NT2/D1 (cell line): ENCODE results near the gene CD86.

Source experiments
- DNase-seq: peaks from one replicate; pipeline ENCODE4 v3.0.0-alpha.2; 2011; ENCODE audit warnings: low read depth, low spot score
- H3K27me3 ChIP-seq: 2 replicates; pipeline ENCODE4 v1.6.0; 2011; ENCODE audit warnings: mild to moderate bottlenecking; ENCODE audit not compliant: insufficient read length, insufficient read depth
- H3K36me3 ChIP-seq: 2 replicates; pipeline ENCODE4 v1.6.1; 2011; ENCODE audit warnings: mild to moderate bottlenecking, low read length, mixed read lengths; ENCODE audit not compliant: insufficient read depth, insufficient read length
- H3K4me1 ChIP-seq: 2 replicates; pipeline ENCODE4 v1.5.1; 2011; ENCODE audit not compliant: insufficient read depth, insufficient read length
- H3K4me3 ChIP-seq: 2 replicates; pipeline ENCODE4 v1.5.1; 2011; ENCODE audit warnings: low read depth; ENCODE audit not compliant: insufficient read length
- H3K9ac ChIP-seq: 2 replicates; pipeline ENCODE4 v1.6.0; 2011; ENCODE audit warnings: low read depth; ENCODE audit not compliant: insufficient read length
- H3K9me3 ChIP-seq: 2 replicates; pipeline ENCODE4 v1.5.1; 2011; ENCODE audit warnings: mild to moderate bottlenecking, low read length; ENCODE audit not compliant: insufficient read depth
- SUZ12 ChIP-seq: IDR thresholded peaks from 2 replicates; pipeline ENCODE4 v1.6.1; 2011; ENCODE audit not compliant: insufficient read length, insufficient read depth; ENCODE audit errors: extremely low read depth
- YY1 ChIP-seq: IDR thresholded peaks from 2 replicates; pipeline ENCODE4 v1.6.1; 2011; ENCODE audit not compliant: insufficient read length, insufficient read depth
- ZNF274 ChIP-seq: IDR thresholded peaks from 2 replicates; pipeline ENCODE4 v1.6.1; 2011; ENCODE audit warnings: mild to moderate bottlenecking, low read depth, low read length

CD86 gene

GRCh38 chr3:122074621-122075265 is 19.6 kb downstream of the CD86 start:
- TF ChIP-seq ZNF274 (no peak), YY1 (no peak), SUZ12 (no peak)
- Histone ChIP-seq H3K4me1 (no peaks in the 10 kb centered on the region), H3K9me3 (no peaks in the 10 kb centered on the region), H3K36me3 (no peaks in the 10 kb centered on the region), H3K27me3 (no peaks in the 10 kb centered on the region), H3K9ac (no peak overlapping the region), H3K4me3 (no peak overlapping the region)
- no peak for DNase-seq

- TF ChIP-seq ZNF274 (no peak), SUZ12 (no peak), YY1 (no peak)
- Histone ChIP-seq H3K4me3 (no peak overlapping the region), H3K4me1 (no peaks in the 10 kb centered on the region), H3K9ac (no peak overlapping the region), H3K27me3 (no peaks in the 10 kb centered on the region), H3K36me3 (no peaks in the 10 kb centered on the region), H3K9me3 (no peaks in the 10 kb centered on the region)
- no peak for DNase-seq
These were observed 21.5 kb downstream of the CD86 start for GRCh38 chr3:122076491-122077292.

- Histone ChIP-seq H3K9ac (no peak overlapping the region), H3K4me3 (no peak overlapping the region), H3K36me3 (no peaks in the 10 kb centered on the region), H3K9me3 (no peaks in the 10 kb centered on the region), H3K27me3 (no peaks in the 10 kb centered on the region), H3K4me1 (no peaks in the 10 kb centered on the region)
- no peak for DNase-seq
- no peak for TF ChIP-seq ZNF274
- TF ChIP-seq SUZ12, result no peak
- no peak for TF ChIP-seq YY1
These were observed 22.4 kb downstream of the CD86 start for GRCh38 chr3:122077293-122078234.

- TF ChIP-seq YY1 (no peak), SUZ12 (no peak), ZNF274 (no peak)
- no peak for DNase-seq
- Histone ChIP-seq H3K9ac (no peak overlapping the region), H3K27me3 (no peaks in the 10 kb centered on the region), H3K36me3 (no peaks in the 10 kb centered on the region), H3K4me3 (no peak overlapping the region), H3K9me3 (no peaks in the 10 kb centered on the region), H3K4me1 (no peaks in the 10 kb centered on the region)
These were observed 23.2 kb downstream of the CD86 start for GRCh38 chr3:122078235-122078935.

GRCh38 chr3:122079524-122080206 is 24.5 kb downstream of the CD86 start:
- H3K27me3 ChIP-seq, result no peaks in the 10 kb centered on the region
- no peak for DNase-seq
- no peak overlapping the region for H3K4me3 ChIP-seq
- H3K4me1 ChIP-seq, result no peaks in the 10 kb centered on the region
- no peak for TF ChIP-seq SUZ12
- no peak for TF ChIP-seq ZNF274
- TF ChIP-seq YY1, result no peak
- no peaks in the 10 kb centered on the region for H3K36me3 ChIP-seq
- H3K9ac ChIP-seq, result no peak overlapping the region
- no peaks in the 10 kb centered on the region for H3K9me3 ChIP-seq

- DNase-seq, result no peak
- no peaks in the 10 kb centered on the region for H3K36me3 ChIP-seq
- H3K9me3 ChIP-seq, result no peaks in the 10 kb centered on the region
- TF ChIP-seq ZNF274 (no peak), SUZ12 (no peak), YY1 (no peak)
- no peak overlapping the region for H3K4me3 ChIP-seq
- H3K9ac ChIP-seq, result no peak overlapping the region
- no peaks in the 10 kb centered on the region for H3K4me1 ChIP-seq
- H3K27me3 ChIP-seq, result no peaks in the 10 kb centered on the region
These were observed 25.0 kb downstream of the CD86 start for GRCh38 chr3:122080207-122080587.
